ENCODE measurements around the gene CMPK1.

DNA sequence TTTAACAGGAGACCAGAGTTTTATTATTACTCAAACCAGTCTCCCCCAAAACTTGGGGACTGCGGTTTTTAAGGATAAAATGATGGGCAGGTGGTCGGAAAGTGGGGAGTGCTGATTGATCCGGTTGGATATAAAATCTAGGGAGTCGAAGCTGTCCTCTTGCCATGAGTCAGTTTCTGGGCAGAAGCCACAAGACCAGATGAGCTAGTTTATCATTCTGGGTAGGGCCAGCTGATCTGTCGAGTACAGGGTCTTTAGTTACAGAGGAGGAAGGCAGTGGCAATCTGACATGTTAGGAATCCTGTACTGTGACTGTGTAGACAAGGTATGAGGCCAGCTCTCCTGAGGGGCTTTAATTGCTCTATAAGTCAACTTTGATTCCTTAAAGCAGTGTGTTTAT lies 59.6 kb downstream of the CMPK1 start:
- TF ChIP-seq POLR2A (IDR thresholded peaks at IDR 0.05) (no peak), EP300 (IDR thresholded peaks at IDR 0.05) (no peak)
- TF ChIP-seq, protein P1, sequence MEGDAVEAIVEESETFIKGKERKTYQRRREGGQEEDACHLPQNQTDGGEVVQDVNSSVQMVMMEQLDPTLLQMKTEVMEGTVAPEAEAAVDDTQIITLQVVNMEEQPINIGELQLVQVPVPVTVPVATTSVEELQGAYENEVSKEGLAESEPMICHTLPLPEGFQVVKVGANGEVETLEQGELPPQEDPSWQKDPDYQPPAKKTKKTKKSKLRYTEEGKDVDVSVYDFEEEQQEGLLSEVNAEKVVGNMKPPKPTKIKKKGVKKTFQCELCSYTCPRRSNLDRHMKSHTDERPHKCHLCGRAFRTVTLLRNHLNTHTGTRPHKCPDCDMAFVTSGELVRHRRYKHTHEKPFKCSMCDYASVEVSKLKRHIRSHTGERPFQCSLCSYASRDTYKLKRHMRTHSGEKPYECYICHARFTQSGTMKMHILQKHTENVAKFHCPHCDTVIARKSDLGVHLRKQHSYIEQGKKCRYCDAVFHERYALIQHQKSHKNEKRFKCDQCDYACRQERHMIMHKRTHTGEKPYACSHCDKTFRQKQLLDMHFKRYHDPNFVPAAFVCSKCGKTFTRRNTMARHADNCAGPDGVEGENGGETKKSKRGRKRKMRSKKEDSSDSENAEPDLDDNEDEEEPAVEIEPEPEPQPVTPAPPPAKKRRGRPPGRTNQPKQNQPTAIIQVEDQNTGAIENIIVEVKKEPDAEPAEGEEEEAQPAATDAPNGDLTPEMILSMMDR (IDR thresholded peaks at IDR 0.05): no peak

All from ovary (tissue), 3 donors.